Transverse colon (tissue), 3 donors: ENCODE results near the gene RASGRP1.

Experiments used
- EP300 ChIP-seq: sonication (generic); formaldehyde crosslinking; IDR thresholded peaks from one replicate; pipeline ENCODE4 v1.6.1; 2017; ENCODE audit warnings: antibody characterized with exemption, low read depth
- TF ChIP-seq, protein P1 (sequence below), 5 experiments: fragments of 200-600 bp in 3 of 5; fragments of 450-650 bp in 2 of 5; sonication (generic) in 3 of 5; IDR thresholded peaks; 1 replicate in 2 of 5; 2 replicates in 3 of 5; pipeline ENCODE4 v1.5.1; 2016 to 2017; ENCODE audit warnings: antibody characterized with exemption in 5 of 5, inconsistent platforms in 3 of 5, mild to moderate bottlenecking in 2 of 5, moderate library complexity in 1 of 5

DNA sequence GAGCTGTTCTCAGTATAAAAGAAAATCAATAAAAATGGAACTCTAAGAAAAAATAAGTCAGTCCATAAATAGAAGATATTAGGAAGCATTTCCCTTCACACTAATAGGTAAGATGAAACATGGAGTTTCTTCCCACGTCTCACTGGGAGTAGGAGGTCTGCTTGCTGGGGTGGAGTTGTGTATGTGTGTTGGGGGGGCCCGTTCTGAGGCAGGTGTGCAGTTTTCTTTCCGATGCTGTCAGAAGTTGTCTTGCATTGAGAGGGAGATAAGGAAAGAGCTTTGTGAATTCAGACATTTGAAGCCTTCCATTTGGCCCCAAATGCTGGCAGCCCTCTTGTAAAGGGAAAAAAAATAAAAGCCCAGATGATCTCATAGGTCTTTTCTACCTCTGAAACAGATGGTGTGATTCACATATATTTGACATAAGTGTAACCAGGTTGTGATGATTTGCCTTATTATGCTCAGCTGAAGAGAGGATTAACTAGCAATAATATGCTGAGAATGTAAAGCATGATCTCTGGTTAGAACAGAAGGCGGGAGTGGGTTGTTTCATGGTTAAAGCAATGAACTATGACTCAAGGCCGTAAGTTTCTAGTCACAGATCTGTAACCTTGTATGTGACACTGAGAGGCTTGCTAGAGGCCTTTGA lies 8.8 kb downstream of the RASGRP1 start:
- TF ChIP-seq, protein P1, sequence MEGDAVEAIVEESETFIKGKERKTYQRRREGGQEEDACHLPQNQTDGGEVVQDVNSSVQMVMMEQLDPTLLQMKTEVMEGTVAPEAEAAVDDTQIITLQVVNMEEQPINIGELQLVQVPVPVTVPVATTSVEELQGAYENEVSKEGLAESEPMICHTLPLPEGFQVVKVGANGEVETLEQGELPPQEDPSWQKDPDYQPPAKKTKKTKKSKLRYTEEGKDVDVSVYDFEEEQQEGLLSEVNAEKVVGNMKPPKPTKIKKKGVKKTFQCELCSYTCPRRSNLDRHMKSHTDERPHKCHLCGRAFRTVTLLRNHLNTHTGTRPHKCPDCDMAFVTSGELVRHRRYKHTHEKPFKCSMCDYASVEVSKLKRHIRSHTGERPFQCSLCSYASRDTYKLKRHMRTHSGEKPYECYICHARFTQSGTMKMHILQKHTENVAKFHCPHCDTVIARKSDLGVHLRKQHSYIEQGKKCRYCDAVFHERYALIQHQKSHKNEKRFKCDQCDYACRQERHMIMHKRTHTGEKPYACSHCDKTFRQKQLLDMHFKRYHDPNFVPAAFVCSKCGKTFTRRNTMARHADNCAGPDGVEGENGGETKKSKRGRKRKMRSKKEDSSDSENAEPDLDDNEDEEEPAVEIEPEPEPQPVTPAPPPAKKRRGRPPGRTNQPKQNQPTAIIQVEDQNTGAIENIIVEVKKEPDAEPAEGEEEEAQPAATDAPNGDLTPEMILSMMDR (IDR thresholded peaks at IDR 0.05): no peak
- no peak for TF ChIP-seq EP300
